ENCODE results near the gene ATP7B. TPM values are rescaled to one million over a fixed set of nuclear protein-coding genes. Genes with fewer than 3 reads are reported as not detected.

ATP7B gene
- total RNA-seq, 1 donor from 2014 or later: 6.3 TPM

DNA sequence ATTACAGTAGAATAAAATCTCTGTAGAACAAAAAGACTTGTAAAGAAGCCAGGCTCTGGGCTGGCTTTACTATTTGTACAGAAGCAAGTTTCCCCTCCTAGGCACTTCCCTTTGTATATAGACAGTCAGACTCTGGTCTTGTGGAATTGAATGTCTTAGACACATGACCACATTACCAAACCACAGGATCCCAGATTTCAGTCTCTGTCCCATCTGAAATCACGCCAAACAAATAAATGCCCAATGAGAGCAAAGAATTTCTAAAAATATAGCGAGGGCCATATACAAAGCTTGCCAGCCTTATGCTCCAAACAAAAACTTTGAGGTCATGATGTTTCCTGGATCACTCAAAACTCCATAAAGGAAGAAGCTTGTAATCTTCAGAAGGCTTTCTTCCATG lies 125.6 kb downstream of the ATP7B start:
- Histone ChIP-seq H3K27me3 (ENCODE audit: low read depth) (no peaks in the 10 kb centered on the region), H3K4me1 (no peaks in the 10 kb centered on the region), H3K4me3 (no peak overlapping the region), H3K36me3 (no peaks in the 10 kb centered on the region), H3K27ac (no peak overlapping the region), H3K9me3 (no peaks in the 10 kb centered on the region)
- ATAC-seq (no peak), DNase-seq (no peak)
- TF ChIP-seq CTCF (IDR thresholded peaks at IDR 0.05): no peak
- intact Hi-C loops (cut with DNase I): no loop called here

- H3K4me1 ChIP-seq: no peaks in the 10 kb centered on the region
- H3K27me3 ChIP-seq (ENCODE audit: low read depth): no peaks in the 10 kb centered on the region
- DNase-seq: no peak
- H3K4me3 ChIP-seq: no peak overlapping the region
- no peaks in the 10 kb centered on the region for H3K9me3 ChIP-seq
- no peaks in the 10 kb centered on the region for H3K36me3 ChIP-seq
- intact Hi-C loops (cut with DNase I): no loop called here
- no peak for ATAC-seq
- no peak overlapping the region for H3K27ac ChIP-seq
- no peak for TF ChIP-seq CTCF (IDR thresholded peaks at IDR 0.05)
Observed at GRCh38 chr13:51883226-51883600, 128.0 kb downstream of the ATP7B start.

Other genes starting within 250 kb of the ATP7B start
- 13.4 TPM for gene DHRS12, start 207.3 kb downstream of the ATP7B start, total RNA-seq
- gene TMEM272, start 166.3 kb downstream of the ATP7B start, total RNA-seq: 0.09 TPM
- not detected for gene CCDC70, start 149.5 kb downstream of the ATP7B start, total RNA-seq
- gene ALG11, start 948 bp upstream of the ATP7B start, total RNA-seq: 34.5 TPM
- 18.4 TPM for gene UTP14C, start 13.2 kb upstream of the ATP7B start, total RNA-seq
- 4.1 TPM for gene NEK5, start 117.6 kb upstream of the ATP7B start, total RNA-seq
- gene NEK3, start 148.1 kb upstream of the ATP7B start, total RNA-seq: 10.9 TPM